HL-60 (cell line): ENCODE measurements around the gene WRAP73.

Experiments used
- DNase-seq, 2 experiments: peaks; one replicate each; pipeline ENCODE4 v3.0.0-alpha.2; 2010 to 2020; ENCODE audit warnings: low read depth in 1 of 2, low spot score in 1 of 2
- H3K27ac ChIP-seq: fragments of 250-450 bp; sonication (Bioruptor Pico); replicated peaks from 2 replicates; pipeline ENCODE4 v1.5.1; 2020; ENCODE audit warnings: mild to moderate bottlenecking, moderate library complexity
- H3K27me3 ChIP-seq: fragments of 250-450 bp; sonication (Bioruptor Pico); 2 replicates; pipeline ENCODE4 v1.5.1; 2021; ENCODE audit warnings: mild to moderate bottlenecking, moderate library complexity; ENCODE audit not compliant: insufficient read depth, poor library complexity, severe bottlenecking
- H3K4me3 ChIP-seq: replicated peaks from 2 replicates; pipeline ENCODE4 v1.5.1; 2011; ENCODE audit warnings: mild to moderate bottlenecking, control low read depth, low read length; ENCODE audit not compliant: insufficient read depth
- CTCF ChIP-seq: IDR thresholded peaks from one replicate; pipeline ENCODE4 v1.5.1; 2011; ENCODE audit warnings: low read length, control low read depth, inconsistent platforms; ENCODE audit not compliant: insufficient read depth
- GABPA ChIP-seq: IDR thresholded peaks from 2 replicates; pipeline ENCODE4 v1.6.1; 2012; ENCODE audit warnings: low read depth
- POLR2AphosphoS5 ChIP-seq: IDR thresholded peaks from 2 replicates; pipeline ENCODE4 v1.6.1; 2012; ENCODE audit warnings: low read depth
- REST ChIP-seq: IDR thresholded peaks from 2 replicates; pipeline ENCODE4 v1.6.1; 2012; ENCODE audit warnings: low read depth; ENCODE audit not compliant: insufficient replicate concordance
- SPI1 ChIP-seq: IDR thresholded peaks from 2 replicates; pipeline ENCODE4 v1.6.1; 2012; ENCODE audit warnings: low read depth, mild to moderate bottlenecking, borderline replicate concordance

WRAP73 gene

GRCh38 chr1:3687504-3687903 is 37.6 kb upstream of the WRAP73 start:
- Histone ChIP-seq H3K4me3 (no peak overlapping the region), H3K27me3 (peaks cover 9% of the 10 kb centered on the region), H3K27ac (no peak overlapping the region)
- no peak for DNase-seq
- TF ChIP-seq REST = no peak
- TF ChIP-seq SPI1 = no peak
- no peak for TF ChIP-seq GABPA
- no peak for TF ChIP-seq CTCF
- TF ChIP-seq POLR2AphosphoS5 = no peak

- Histone ChIP-seq H3K27me3 (peaks cover 9% of the 10 kb centered on the region), H3K4me3 (no peak overlapping the region), H3K27ac (no peak overlapping the region)
- no peak for DNase-seq
- no peak for TF ChIP-seq SPI1
Observed at GRCh38 chr1:3685906-3686305, 36.0 kb upstream of the WRAP73 start.

- H3K4me3 ChIP-seq = no peak overlapping the region
- no peak overlapping the region for H3K27ac ChIP-seq
- no peak for DNase-seq
- TF ChIP-seq GABPA (no peak), CTCF (no peak), SPI1 (no peak), REST (no peak)
- peaks cover 9% of the 10 kb centered on the region for H3K27me3 ChIP-seq
Observed at GRCh38 chr1:3685222-3685621, 35.3 kb upstream of the WRAP73 start.

GRCh38 chr1:3683992-3684391 is 34.1 kb upstream of the WRAP73 start:
- TF ChIP-seq CTCF (no peak), SPI1 (no peak), POLR2AphosphoS5 (no peak), GABPA (no peak), REST (no peak)
- Histone ChIP-seq H3K4me3 (no peak overlapping the region), H3K27ac (no peak overlapping the region), H3K27me3 (peaks cover 6% of the 10 kb centered on the region)
- no peak for DNase-seq
